ENCODE measurements around the gene MAGED4. TPM values are rescaled to one million over a fixed set of nuclear protein-coding genes. Genes with fewer than 3 reads are reported as not detected.
"Not testable (repeated sequence)": the region's sequence is repeated elsewhere in the genome, so short reads cannot be mapped to it uniquely, and the experiment has no call there.

The MAGED4 gene, protein sequence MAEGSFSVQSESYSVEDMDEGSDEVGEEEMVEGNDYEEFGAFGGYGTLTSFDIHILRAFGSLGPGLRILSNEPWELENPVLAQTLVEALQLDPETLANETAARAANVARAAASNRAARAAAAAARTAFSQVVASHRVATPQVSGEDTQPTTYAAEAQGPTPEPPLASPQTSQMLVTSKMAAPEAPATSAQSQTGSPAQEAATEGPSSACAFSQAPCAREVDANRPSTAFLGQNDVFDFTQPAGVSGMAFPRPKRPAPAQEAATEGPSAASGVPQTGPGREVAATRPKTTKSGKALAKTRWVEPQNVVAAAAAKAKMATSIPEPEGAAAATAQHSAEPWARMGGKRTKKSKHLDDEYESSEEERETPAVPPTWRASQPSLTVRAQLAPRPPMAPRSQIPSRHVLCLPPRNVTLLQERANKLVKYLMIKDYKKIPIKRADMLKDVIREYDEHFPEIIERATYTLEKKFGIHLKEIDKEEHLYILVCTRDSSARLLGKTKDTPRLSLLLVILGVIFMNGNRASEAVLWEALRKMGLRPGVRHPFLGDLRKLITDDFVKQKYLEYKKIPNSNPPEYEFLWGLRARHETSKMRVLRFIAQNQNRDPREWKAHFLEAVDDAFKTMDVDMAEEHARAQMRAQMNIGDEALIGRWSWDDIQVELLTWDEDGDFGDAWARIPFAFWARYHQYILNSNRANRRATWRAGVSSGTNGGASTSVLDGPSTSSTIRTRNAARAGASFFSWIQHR
- 15.1 TPM for total RNA-seq

DNA sequence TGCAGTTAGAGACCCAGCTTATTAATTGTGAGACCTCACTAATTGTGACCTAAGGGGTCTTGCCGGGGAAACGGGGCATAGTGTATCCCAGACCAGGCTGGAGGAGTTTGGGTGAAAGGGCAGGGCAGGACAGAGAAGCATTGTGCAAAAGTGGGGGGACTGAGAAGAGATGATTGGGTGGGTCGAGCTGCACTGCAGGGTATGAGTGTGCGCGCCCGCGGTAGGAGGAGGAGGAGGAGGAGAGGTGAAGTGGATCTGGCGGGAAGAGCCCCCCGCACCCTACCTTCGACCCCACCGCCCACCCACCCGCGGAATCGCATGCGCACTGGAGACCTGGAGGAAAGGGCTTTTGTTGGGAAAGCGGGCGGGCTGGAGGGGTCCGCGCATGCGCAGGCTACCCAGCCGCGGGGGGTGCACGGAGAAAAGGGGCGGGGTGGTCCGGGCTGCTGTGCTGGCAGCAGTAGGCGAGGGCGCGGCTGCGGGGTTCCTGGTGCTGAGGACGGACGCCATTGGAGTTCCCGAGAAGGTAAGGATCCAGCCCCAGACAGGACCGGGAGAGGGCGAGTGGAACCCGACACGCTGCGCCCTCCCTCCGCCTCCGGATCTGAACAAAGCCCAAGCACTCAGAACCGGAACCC, at the start of gene MAGED4:
Gene MAGED4 (plus strand): TSS at position 449 of the 638 bp plus-strand sequence. CDS start 1,035 bp downstream, outside the sequence.
- H3K4me1 ChIP-seq (ENCODE audit: control insufficient read depth in 3 of 3, insufficient read depth in 3 of 3, low read length in 3 of 3); H3K27me3 ChIP-seq (ENCODE audit: control insufficient read depth in 3 of 3, insufficient read depth in 3 of 3, low read length in 3 of 3); H3K9ac ChIP-seq (ENCODE audit: low read depth in 1 of 3, low read length in 3 of 3); H3K9me3 ChIP-seq (ENCODE audit: control insufficient read depth in 3 of 3, low read length in 3 of 3); H3K4me3 ChIP-seq (ENCODE audit: low read length in 3 of 3); H3K27ac ChIP-seq (ENCODE audit: low read depth, low read length); H3K36me3 ChIP-seq (ENCODE audit: control insufficient read depth in 3 of 3, insufficient read depth in 3 of 3, low read length in 3 of 3): not testable (repeated sequence)

- Histone ChIP-seq H3K4me1 (ENCODE audit: control insufficient read depth in 3 of 3, insufficient read depth in 3 of 3, low read length in 3 of 3) (no peaks in the 10 kb centered on the region), H3K27me3 (ENCODE audit: control insufficient read depth in 3 of 3, insufficient read depth in 3 of 3, low read length in 3 of 3) (peaks cover 0 to 6% (median 0%) of the 10 kb centered on the region in 3 donors), H3K9me3 (ENCODE audit: control insufficient read depth in 3 of 3, low read length in 3 of 3) (no peaks in the 10 kb centered on the region), H3K4me3 (ENCODE audit: low read length in 3 of 3) (no peak overlapping the region), H3K27ac (ENCODE audit: low read depth, low read length) (no peak overlapping the region), H3K36me3 (ENCODE audit: control insufficient read depth in 3 of 3, insufficient read depth in 3 of 3, low read length in 3 of 3) (no peaks in the 10 kb centered on the region), H3K9ac (ENCODE audit: low read depth in 1 of 3, low read length in 3 of 3) (no peak overlapping the region)
Observed at GRCh38 chrX:52138830-52139544, 45.7 kb upstream of the MAGED4 start.

DNA sequence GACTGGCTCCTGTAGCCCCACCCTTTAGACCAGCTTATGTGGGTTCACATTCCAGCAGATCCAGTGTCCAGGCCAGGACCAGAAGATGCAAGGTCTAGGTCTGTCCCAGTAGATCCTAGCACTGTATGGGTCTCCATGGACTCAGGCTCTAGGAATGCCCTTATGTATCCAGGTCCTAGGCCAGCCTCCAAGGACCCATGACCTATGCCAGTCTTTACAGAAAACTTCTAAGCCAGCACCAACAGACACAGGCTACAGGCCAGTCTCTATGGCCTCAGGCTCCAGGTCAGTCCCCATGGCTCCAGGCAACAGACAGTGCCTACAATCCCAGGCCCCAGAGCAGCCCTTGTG, 45.2 kb upstream of the MAGED4 start:
- Histone ChIP-seq H3K27me3 (ENCODE audit: control insufficient read depth in 3 of 3, insufficient read depth in 3 of 3, low read length in 3 of 3) (peaks cover 0 to 6% (median 0%) of the 10 kb centered on the region in 3 donors), H3K36me3 (ENCODE audit: control insufficient read depth in 3 of 3, insufficient read depth in 3 of 3, low read length in 3 of 3) (no peaks in the 10 kb centered on the region), H3K27ac (ENCODE audit: low read depth, low read length) (no peak overlapping the region), H3K9me3 (ENCODE audit: control insufficient read depth in 3 of 3, low read length in 3 of 3) (no peaks in the 10 kb centered on the region), H3K4me3 (ENCODE audit: low read length in 3 of 3) (no peak overlapping the region), H3K4me1 (ENCODE audit: control insufficient read depth in 3 of 3, insufficient read depth in 3 of 3, low read length in 3 of 3) (no peaks in the 10 kb centered on the region), H3K9ac (ENCODE audit: low read depth in 1 of 3, low read length in 3 of 3) (no peak overlapping the region)

GRCh38 chrX:52140020-52140419, 44.7 kb upstream of the MAGED4 start:
- Histone ChIP-seq H3K4me1 (ENCODE audit: control insufficient read depth in 3 of 3, insufficient read depth in 3 of 3, low read length in 3 of 3) (no peaks in the 10 kb centered on the region), H3K9ac (ENCODE audit: low read depth in 1 of 3, low read length in 3 of 3) (no peak overlapping the region), H3K9me3 (ENCODE audit: control insufficient read depth in 3 of 3, low read length in 3 of 3) (no peaks in the 10 kb centered on the region)

GRCh38 chrX:52150667-52151066, 34.0 kb upstream of the MAGED4 start:
- H3K4me3 ChIP-seq (ENCODE audit: low read length in 3 of 3); H3K27ac ChIP-seq (ENCODE audit: low read depth, low read length); H3K9ac ChIP-seq (ENCODE audit: low read depth in 1 of 3, low read length in 3 of 3); H3K4me1 ChIP-seq (ENCODE audit: control insufficient read depth in 3 of 3, insufficient read depth in 3 of 3, low read length in 3 of 3); H3K36me3 ChIP-seq (ENCODE audit: control insufficient read depth in 3 of 3, insufficient read depth in 3 of 3, low read length in 3 of 3); H3K27me3 ChIP-seq (ENCODE audit: control insufficient read depth in 3 of 3, insufficient read depth in 3 of 3, low read length in 3 of 3); H3K9me3 ChIP-seq (ENCODE audit: control insufficient read depth in 3 of 3, low read length in 3 of 3): not testable (repeated sequence)

More at GRCh38 chrX:52140020-52140419, 44.7 kb upstream of the MAGED4 start:
- no peak overlapping the region for H3K27ac ChIP-seq (ENCODE audit: low read depth, low read length)
- H3K36me3 ChIP-seq (ENCODE audit: control insufficient read depth in 3 of 3, insufficient read depth in 3 of 3, low read length in 3 of 3) = no peaks in the 10 kb centered on the region
- peaks cover 0 to 6% (median 0%) of the 10 kb centered on the region in 3 donors for H3K27me3 ChIP-seq (ENCODE audit: control insufficient read depth in 3 of 3, insufficient read depth in 3 of 3, low read length in 3 of 3)
- no peak overlapping the region for H3K4me3 ChIP-seq (ENCODE audit: low read length in 3 of 3)

DNA sequence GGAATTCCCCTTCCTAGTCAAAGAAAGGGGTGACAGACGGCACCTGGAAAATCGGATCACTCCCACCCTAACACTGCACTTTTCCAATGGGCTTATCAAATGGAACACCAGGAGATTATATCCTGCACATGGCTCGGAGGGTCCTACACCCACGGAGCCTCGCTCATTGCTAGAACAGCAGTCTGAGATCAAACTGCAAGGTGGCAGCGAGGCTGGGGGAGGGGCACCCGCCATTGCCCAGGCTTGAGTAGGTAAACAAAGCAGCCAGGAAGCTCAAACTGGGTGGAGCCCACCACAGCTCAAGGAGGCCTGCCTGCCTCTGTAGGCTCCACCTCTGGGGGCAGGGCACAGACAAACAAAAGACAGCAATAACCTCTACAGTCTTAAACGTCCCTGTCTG, 24.5 kb upstream of the MAGED4 start:
- H3K4me1 ChIP-seq (ENCODE audit: control insufficient read depth in 3 of 3, insufficient read depth in 3 of 3, low read length in 3 of 3); H3K4me3 ChIP-seq (ENCODE audit: low read length in 3 of 3); H3K27me3 ChIP-seq (ENCODE audit: control insufficient read depth in 3 of 3, insufficient read depth in 3 of 3, low read length in 3 of 3); H3K9ac ChIP-seq (ENCODE audit: low read depth in 1 of 3, low read length in 3 of 3); H3K36me3 ChIP-seq (ENCODE audit: control insufficient read depth in 3 of 3, insufficient read depth in 3 of 3, low read length in 3 of 3); H3K27ac ChIP-seq (ENCODE audit: low read depth, low read length); H3K9me3 ChIP-seq (ENCODE audit: control insufficient read depth in 3 of 3, low read length in 3 of 3): not testable (repeated sequence)

- no peak overlapping the region for H3K27ac ChIP-seq (ENCODE audit: low read depth, low read length)
- no peak overlapping the region for H3K9ac ChIP-seq (ENCODE audit: low read depth in 1 of 3, low read length in 3 of 3)
- peaks cover 0 to 3% (median 0%) of the 10 kb centered on the region in 3 donors for H3K27me3 ChIP-seq (ENCODE audit: control insufficient read depth in 3 of 3, insufficient read depth in 3 of 3, low read length in 3 of 3)
- H3K9me3 ChIP-seq (ENCODE audit: control insufficient read depth in 3 of 3, low read length in 3 of 3) = no peaks in the 10 kb centered on the region
- H3K36me3 ChIP-seq (ENCODE audit: control insufficient read depth in 3 of 3, insufficient read depth in 3 of 3, low read length in 3 of 3) = no peaks in the 10 kb centered on the region
- no peak overlapping the region for H3K4me3 ChIP-seq (ENCODE audit: low read length in 3 of 3)
- no peaks in the 10 kb centered on the region for H3K4me1 ChIP-seq (ENCODE audit: control insufficient read depth in 3 of 3, insufficient read depth in 3 of 3, low read length in 3 of 3)
Observed at GRCh38 chrX:52166840-52167239, 17.8 kb upstream of the MAGED4 start.

GRCh38 chrX:52171055-52171454, 13.6 kb upstream of the MAGED4 start:
- not testable (repeated sequence) for H3K27me3 ChIP-seq (ENCODE audit: control insufficient read depth in 3 of 3, insufficient read depth in 3 of 3, low read length in 3 of 3); H3K4me3 ChIP-seq (ENCODE audit: low read length in 3 of 3); H3K4me1 ChIP-seq (ENCODE audit: control insufficient read depth in 3 of 3, insufficient read depth in 3 of 3, low read length in 3 of 3); H3K36me3 ChIP-seq (ENCODE audit: control insufficient read depth in 3 of 3, insufficient read depth in 3 of 3, low read length in 3 of 3); H3K27ac ChIP-seq (ENCODE audit: low read depth, low read length); H3K9me3 ChIP-seq (ENCODE audit: control insufficient read depth in 3 of 3, low read length in 3 of 3); H3K9ac ChIP-seq (ENCODE audit: low read depth in 1 of 3, low read length in 3 of 3)

DNA sequence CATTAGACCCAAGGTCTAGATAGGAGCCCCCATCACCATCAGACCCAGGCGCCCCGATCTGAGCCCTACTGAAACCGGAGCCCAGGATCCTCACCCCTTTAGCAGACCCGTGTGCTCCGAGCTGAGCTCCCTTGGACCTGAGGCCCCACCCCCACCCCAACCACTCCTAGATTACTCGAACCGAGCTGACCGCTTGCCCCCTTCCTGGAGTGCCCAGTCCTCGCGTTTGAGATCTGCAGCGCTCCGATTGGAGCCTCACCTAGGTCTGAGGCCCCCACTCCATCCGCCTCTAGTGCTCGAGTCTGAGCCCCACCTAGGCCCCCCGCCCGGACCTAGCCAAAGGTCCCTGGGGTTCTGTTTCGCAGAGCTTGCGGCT, 378 bp downstream of the MAGED4 start:
- H3K9me3 ChIP-seq (ENCODE audit: control insufficient read depth in 3 of 3, low read length in 3 of 3); H3K4me1 ChIP-seq (ENCODE audit: control insufficient read depth in 3 of 3, insufficient read depth in 3 of 3, low read length in 3 of 3); H3K4me3 ChIP-seq (ENCODE audit: low read length in 3 of 3); H3K27me3 ChIP-seq (ENCODE audit: control insufficient read depth in 3 of 3, insufficient read depth in 3 of 3, low read length in 3 of 3); H3K36me3 ChIP-seq (ENCODE audit: control insufficient read depth in 3 of 3, insufficient read depth in 3 of 3, low read length in 3 of 3); H3K9ac ChIP-seq (ENCODE audit: low read depth in 1 of 3, low read length in 3 of 3); H3K27ac ChIP-seq (ENCODE audit: low read depth, low read length): not testable (repeated sequence)
